GM21360 (cell line): ENCODE data around the gene LSAMP.

Source experiments
- ATAC-seq: cut with Tn5 transposase; IDR thresholded peaks from one replicate; pipeline ENCODE4 v1.9.1; 2021; ENCODE audit warnings: mild to moderate bottlenecking, moderate library complexity; ENCODE audit not compliant: unreplicated experiment

The LSAMP gene

DNA sequence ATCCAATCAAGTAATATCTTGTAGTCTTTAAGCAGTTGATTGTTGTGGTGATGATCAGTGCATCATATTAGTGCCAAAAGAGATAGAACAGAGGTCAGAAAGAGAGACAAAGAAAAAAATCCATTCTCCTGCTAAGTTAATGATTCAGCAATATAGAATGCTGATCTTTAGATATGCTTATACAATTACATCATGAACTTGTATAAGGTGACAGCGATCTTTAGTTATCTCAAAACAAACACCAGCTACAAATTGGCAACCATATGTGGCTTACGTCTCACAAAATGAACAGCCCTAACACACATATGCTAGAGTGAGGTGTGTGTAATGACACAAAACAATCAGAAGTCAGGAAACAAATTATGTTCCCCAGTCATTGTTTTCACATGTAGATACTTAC, 12.5 kb downstream of the LSAMP start:
- no peak for ATAC-seq

DNA sequence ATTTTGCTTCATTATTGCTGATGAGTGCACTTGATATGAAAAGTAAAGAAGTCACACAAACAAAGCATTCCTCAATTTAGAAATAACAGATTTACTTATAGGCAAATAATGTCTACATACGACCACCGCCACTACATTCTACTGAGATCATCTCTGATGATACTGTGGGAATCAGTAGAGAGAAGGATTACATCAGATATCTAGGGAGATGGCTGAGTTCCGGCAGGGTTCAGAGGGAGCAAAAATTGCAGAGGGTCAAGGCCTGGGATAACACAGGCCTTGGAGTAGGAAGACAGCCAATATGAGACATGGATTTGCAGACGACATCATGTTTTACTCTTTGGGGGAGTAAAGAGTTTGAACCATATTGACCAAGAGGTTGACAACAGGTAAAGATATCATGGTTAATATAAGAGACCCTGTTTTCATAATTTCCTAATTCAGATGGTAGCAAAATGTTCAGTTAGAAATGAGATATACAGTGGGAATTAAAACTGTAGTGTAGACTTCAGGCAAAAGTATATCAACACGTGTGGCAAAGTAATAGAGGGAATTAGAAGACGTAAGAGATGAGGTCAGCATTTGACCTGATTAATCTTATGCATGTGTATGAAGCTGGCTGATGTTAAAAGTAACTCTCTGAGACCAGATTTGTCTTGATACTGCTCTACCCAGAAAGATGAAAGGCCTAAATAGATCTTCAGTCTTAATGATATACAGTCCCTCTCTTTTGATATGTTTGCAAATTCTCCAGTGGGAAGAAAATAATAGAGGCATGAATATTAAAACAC, 15.6 kb downstream of the LSAMP start:
- ATAC-seq = no peak

DNA sequence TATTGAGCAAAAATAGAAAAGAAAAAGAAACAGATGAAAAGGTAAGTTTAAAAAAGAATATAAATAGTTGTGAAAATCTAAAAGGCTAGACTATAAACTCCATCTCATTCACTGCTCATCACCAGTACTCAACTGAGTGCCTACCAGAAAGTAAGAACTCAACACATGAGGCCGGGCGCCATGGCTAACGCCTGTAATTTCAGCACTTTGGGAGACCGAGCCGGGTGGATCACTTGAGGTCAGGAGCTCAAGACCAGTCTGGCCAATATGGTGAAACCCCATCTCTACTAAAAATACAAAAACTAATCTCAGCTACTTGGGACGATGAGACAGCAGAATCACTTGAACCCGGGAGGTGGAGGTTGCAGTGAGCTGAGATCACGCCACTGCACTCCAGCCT, 19.3 kb downstream of the LSAMP start:
- ATAC-seq = no peak

DNA sequence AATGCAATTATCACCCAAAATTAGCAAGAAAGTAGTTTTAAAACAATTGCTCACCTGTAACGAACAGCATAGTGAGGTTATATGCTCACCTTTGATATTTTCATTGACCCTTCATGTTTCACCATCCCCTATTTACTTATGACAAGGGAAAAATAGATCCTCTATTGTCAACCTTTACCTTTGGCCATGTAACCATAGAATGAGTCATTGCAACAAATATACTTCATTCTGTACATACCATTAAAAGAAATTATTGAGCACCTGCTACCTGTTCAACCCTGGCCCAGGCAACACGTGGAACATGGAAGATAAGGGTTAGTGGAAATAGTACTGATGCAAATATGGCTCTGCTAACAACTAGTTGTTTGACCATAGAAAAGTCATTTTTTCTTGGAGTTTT, 20.2 kb downstream of the LSAMP start:
- no peak for ATAC-seq

DNA sequence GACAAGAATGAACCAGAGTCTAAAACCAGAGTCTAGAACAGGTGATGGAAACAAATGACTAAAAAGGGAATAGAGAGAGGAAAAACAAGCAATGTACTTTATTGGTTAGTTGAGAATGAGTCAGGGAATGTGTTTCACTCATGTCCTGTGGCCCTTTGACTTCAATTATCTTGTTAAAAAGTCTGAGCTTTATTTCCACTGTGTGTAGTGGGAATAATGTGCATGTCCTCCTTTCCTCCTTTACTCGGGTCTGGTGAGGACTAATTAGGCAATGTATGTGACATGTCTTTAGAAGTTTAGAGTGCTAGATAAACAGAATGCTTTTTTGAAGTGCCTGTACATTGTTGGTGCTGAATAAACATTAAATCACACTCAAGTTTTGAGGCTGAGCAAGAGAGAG, 21.3 kb downstream of the LSAMP start:
- ATAC-seq = no peak

- ATAC-seq = no peak
Observed at GRCh38 chr3:116423374-116423773, 21.9 kb downstream of the LSAMP start.

DNA sequence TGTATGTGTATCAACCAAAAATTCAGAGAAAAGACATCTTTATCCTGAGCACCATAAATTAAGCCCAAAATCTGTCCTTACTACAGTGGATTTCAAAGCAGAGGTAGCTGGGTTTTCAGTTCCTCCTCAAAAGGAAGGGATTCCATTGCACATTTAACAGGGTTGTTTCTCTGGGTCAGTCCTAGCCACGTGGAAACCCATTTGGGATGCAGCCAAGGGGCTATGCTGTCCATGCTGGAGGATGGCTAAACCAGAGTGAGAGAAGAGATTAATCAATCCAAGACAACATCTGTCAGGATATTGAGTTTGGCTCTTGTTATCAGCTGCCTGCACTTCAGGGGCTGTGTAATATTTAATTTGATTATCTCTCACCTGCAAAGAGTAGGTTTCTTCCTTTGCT, 28.1 kb downstream of the LSAMP start:
- ATAC-seq = no peak

GRCh38 chr3:116413319-116413718, 32.0 kb downstream of the LSAMP start:
- no peak for ATAC-seq

DNA sequence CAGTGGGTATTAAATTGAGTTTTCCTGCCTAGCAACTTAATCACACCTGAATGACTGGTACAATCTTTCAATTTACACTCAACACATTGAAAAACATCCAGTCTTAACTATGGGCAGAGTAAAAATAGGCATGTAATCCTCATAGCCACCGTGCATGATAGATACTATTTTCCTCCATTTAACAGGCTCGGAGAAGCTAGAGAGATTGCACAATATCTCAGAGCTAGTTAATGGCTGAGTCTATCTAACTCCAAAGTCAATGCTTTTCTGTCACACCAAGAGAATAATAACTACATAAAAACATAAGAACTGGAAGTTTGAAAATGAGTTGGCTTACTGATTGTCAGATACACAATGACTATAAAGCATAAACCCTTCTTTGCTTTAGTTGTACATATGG, 36.8 kb downstream of the LSAMP start:
- ATAC-seq = no peak

GRCh38 chr3:116405231-116405630, 40.1 kb downstream of the LSAMP start:
- no peak for ATAC-seq

GRCh38 chr3:116399701-116400226, 45.5 kb downstream of the LSAMP start:
- ATAC-seq = no peak

GRCh38 chr3:116394365-116394764, 50.9 kb downstream of the LSAMP start:
- ATAC-seq = no peak

DNA sequence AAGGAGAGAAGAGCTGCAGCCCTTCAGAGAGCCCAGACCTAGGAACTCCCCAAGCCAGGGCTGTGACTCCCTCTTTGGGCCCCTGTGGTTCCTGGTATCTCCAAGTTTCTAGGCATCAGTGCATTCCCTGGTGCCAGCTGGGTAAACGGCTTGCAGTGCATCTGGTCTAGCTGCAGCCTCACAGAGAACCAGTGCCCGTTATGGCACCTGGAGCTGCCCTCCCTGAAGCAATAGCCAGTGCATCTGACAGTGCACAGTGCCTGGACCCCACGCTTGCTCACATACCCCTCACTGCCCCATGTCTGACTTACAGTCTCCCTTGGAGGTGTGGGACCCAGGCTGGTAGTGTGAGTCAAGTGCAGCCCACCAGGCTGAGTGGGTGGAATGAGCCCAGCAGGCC, 52.1 kb downstream of the LSAMP start:
- ATAC-seq = no peak

DNA sequence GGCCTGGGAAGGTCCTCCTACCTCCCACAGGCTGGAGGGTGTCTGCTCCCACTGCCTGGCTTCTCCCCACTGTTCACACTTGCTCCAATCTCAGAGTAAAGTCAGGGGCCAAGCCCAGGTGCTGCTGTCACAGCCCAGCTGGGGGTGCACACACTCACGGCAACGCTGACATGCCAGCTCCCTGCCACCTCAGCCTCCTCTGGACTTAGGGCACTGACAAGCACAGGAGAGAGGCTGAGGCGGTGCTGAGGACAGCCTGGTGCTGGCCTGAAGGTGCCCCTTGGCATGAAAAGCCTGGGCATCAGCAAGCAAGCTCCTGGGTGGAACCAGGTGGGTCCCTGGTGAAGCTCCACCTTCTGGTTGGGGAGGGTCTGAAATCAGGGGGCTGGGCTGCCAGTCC, 53.0 kb downstream of the LSAMP start:
- ATAC-seq = no peak

GRCh38 chr3:116391296-116392201, 53.7 kb downstream of the LSAMP start:
- no peak for ATAC-seq

DNA sequence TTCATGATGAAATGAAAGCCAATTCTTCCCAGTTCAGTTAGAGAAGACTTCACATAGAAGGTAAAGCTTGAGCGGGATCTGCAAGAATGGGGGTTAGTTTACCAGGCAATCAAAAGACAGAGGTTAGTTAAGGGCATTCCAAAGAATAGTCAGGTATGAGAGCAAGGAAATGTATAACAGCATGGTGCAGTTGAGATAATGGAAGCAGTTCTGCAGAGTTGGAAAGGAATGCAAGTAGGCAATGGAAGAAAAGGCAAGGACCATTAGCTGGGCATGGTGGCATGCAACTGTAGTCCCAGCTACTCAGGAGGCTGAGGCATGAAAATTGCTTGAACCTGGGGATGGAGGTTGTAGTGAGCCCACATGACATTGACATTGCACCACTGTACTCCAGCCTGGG, 55.0 kb downstream of the LSAMP start:
- ATAC-seq = no peak

GRCh38 chr3:116388867-116389385, 56.4 kb downstream of the LSAMP start:
- ATAC-seq = no peak

- no peak for ATAC-seq
Observed at GRCh38 chr3:116386168-116386567, 59.1 kb downstream of the LSAMP start.

- ATAC-seq = no peak
Observed at GRCh38 chr3:116384717-116385116, 60.6 kb downstream of the LSAMP start.

- no peak for ATAC-seq
Observed at GRCh38 chr3:116378077-116378476, 67.2 kb downstream of the LSAMP start.

DNA sequence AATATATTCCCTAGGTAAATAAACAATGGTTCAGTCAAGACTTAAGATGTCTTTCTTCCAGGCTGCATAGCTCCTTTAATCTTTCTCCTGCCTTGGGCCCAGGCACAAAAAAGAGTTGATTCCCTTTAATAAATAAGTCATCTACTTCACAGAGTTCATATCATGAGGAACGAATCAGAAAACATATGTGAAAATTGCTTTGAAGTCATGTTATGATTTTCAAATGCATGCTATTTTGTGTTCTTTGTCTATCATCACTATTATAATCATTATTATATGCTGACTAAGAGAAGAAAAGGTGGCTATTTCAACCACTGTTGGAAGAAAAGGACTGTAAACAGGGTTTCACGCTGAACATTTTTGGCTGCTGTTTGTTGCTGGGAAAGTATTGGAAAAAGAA, 70.4 kb downstream of the LSAMP start:
- no peak for ATAC-seq
